GM19372 (cell line): Measurements from ENCODE around the gene SRP72.
A peak's percentile ranks its signal among the peaks of the same experiment; 100 is the strongest.
"Not testable (repeated sequence)": the region's sequence is repeated elsewhere in the genome, so short reads cannot be mapped to it uniquely, and the experiment has no call there.

Source experiments
- ATAC-seq: cut with Tn5 transposase; IDR thresholded peaks from one replicate; pipeline ENCODE4 v1.9.1; 2021; ENCODE audit warnings: mild to moderate bottlenecking, low read depth, moderate library complexity; ENCODE audit not compliant: unreplicated experiment

SRP72 gene

DNA sequence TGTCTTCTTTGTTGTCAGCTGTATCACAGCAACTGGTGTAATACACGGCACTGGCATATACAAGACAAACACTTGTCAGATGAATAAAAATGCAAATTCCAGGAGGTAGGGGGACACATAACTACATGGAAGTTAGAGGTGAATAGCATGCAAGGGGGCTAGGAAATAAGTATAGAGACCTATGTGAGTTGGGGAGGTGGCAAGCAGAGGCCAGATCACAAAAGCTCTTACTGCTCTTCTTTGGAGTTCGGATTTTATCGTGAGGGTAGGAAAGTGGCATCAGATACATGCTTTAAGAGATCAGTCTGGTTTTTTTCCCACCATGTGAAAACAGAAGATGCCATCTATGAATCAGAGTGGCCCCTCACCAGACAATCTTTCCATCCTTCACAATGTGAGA is 2.8 kb upstream of the SRP72 start:
- ATAC-seq: no peak

- no peak for ATAC-seq
These were observed 1.7 kb upstream of the SRP72 start for GRCh38 chr4:56465599-56466295.

DNA sequence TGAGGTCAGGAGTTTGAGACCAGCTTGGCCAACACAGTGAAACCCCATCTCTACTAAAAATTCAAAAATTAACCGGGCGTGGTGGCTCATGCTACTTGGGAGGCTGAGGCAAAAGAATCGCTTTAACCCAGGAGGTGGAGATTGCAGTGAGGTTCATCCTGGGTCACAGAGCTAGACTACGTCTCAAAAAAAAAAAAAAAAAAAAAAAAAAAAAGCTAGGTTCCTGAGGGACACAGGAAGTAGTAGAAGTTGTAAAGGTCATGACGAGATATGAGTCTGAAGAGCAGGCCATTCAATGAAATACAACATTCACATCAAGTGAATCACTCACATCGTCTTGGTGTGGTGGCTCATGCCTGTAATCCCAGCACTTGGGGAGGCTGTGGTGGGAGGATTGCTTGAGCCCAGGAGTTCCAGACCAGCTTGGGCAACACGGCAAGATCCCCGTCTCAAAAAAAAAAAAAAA is 1.1 kb upstream of the SRP72 start:
- not testable (repeated sequence) for ATAC-seq

DNA sequence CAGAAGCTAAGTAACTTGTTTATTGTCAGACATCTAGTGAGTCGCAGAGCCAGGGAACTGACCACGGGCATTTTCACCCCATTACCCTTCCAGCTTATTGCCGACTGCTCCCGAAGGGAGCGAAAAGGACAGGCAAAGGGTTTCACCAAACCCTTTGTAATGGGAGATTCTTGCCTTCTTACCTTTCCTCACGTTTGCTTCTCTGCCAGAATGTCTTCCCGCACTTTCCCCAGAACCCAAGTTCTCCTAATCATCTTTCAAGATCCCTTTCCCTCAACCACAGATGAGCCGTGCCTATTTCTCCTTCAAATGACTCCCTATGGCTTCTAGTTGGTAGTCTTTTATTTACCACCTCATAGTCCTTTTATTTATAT is 520 bp upstream of the SRP72 start:
- ATAC-seq: no peak

DNA sequence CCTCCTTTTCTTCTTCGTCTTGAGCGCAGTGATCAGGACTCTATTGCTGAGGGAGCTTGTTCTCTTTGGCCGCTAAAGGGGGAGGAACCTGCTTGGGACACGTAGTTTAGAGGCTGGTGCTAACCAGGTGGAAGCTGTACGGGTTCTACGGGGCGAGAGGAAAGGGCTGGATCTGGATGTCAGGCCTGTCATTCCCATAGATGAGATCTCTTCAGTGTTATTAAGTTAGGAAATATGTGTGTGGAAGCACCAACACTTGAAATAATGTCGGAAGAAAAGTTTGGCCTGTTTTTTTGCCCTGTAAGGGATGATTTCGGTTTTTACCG is 643 bp downstream of the SRP72 start:
- peak; percentile 39 for ATAC-seq

GRCh38 chr4:56469489-56470210 is 2.2 kb downstream of the SRP72 start:
- ATAC-seq: no peak

GRCh38 chr4:56475917-56476316 is 8.5 kb downstream of the SRP72 start:
- ATAC-seq: peak; percentile 75

GRCh38 chr4:56477192-56477702 is 9.8 kb downstream of the SRP72 start:
- no peak for ATAC-seq

GRCh38 chr4:56480691-56481090 is 13.3 kb downstream of the SRP72 start:
- no peak for ATAC-seq

DNA sequence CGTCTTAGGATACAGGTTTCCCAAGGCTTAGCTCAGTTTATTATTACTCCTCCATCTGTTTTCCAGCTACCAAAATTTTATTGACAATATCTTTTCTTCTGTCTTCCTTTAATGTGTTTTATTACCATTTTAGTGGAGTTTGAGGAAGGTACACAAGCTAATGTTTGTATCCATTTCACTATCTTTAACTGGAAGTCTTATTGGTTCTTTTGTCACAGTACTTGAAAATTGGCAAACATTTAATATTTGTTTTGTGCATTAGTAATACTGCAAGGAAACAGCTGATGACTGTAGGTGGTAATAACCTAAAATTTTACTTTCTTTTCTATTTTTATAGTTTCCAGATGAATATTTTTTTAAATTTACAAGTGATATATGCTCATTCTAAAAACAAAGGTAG is 28.8 kb downstream of the SRP72 start:
- ATAC-seq: no peak

GRCh38 chr4:56505269-56506130 is 38.1 kb downstream of the SRP72 start, which contains the start of gene ARL9:
Gene ARL9, plus strand, starts transcription at chr4:56505791. Its CDS starts 72 bp downstream, at chr4:56505863.
- peak; percentile 69 for ATAC-seq

DNA sequence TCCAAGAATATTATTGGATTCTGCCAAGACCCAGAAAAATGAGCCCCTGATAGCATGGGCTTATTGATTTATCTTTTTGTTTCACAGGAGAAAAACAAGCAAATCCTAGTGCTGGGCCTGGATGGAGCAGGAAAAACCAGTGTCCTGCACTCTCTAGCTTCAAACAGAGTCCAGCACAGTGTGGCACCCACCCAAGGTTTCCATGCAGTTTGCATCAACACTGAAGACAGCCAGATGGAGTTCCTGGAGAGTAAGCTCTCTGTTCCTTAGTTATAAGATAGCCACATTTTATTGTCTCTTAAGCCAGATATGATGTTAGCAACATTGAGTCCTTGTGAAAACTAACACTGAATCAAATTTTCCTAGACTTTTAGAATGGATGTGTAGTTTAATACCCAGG is 43.7 kb downstream of the SRP72 start:
- ATAC-seq: no peak

GRCh38 chr4:56512166-56512565 is 44.7 kb downstream of the SRP72 start:
- ATAC-seq: no peak

- ATAC-seq: no peak
These were observed 46.1 kb downstream of the SRP72 start for GRCh38 chr4:56513517-56513916.

GRCh38 chr4:56530269-56531148 is 63.1 kb downstream of the SRP72 start:
- peak; percentile 98 for ATAC-seq

DNA sequence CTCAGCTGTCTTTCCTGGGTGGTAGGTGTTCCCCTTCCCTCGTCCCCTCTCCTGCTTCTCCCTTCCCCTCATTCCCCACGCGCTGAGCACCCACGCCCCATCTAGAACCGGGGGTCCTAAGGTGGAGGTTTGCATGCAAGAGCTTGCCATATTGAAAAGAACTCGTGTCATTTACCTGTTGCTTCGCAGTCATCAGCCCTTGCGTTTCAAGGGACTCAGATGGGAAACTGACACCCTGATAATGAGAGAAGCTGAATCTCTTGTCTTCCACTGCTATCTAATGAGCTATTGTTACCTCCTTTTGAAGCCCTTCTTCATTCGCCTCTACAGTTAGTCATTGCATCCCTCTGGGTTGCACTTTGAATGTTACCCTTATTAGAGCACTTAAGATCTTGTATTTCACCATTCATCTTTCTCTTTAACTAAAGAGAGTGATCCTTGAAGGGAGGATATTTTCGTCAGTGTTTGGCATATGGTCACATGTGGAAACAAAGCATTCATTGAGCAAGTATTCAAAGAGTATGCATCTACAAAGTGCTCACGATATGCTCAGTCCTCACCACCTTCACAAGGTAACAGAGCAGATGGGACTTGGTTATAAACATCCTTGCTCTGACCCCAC is 63.8 kb downstream of the SRP72 start:
- no peak for ATAC-seq

DNA sequence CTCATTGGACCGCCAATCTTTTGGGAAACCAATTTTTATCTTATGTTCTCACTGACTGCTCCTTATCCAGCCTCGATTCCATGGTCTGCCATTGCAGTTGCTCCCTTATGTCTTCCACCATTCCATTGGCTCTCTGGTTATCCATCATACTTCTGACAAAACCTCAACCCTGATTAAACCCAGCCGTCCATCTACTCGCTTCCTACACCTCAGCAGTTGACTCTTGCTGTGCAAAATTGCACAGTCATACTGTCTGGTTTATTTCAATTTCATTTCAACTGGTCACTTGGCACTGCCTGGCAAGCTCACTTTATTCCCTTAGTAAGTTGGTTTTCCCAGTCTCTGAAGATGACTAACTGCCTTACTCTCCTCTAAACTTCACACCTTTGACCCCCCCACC is 64.4 kb downstream of the SRP72 start:
- no peak for ATAC-seq

- no peak for ATAC-seq
These were observed 64.8 kb downstream of the SRP72 start for GRCh38 chr4:56532239-56532638.

GRCh38 chr4:56535915-56536314 is 68.5 kb downstream of the SRP72 start:
- no peak for ATAC-seq

- no peak for ATAC-seq
These were observed 69.7 kb downstream of the SRP72 start for GRCh38 chr4:56537147-56537546.
